GM04504 (cell line): ENCODE measurements around the gene LRPPRC.
"Not testable (repeated sequence)": the region's sequence is repeated elsewhere in the genome, so short reads cannot be mapped to it uniquely, and the experiment has no call there.

Source experiments
- DNase-seq: peaks from one replicate; pipeline ENCODE4 v3.0.0-alpha.2; 2012; ENCODE audit warnings: low read depth

LRPPRC gene

GRCh38 chr2:43977677-43978375, 18.0 kb downstream of the LRPPRC start:
- no peak for DNase-seq

GRCh38 chr2:43960921-43961320, 34.9 kb downstream of the LRPPRC start:
- DNase-seq = no peak

- no peak for DNase-seq
Observed at GRCh38 chr2:43958397-43959275, 37.2 kb downstream of the LRPPRC start.

GRCh38 chr2:43950383-43951008, 45.3 kb downstream of the LRPPRC start:
- peak; percentile 4 for DNase-seq

- no peak for DNase-seq
Observed at GRCh38 chr2:43948370-43948769, 47.4 kb downstream of the LRPPRC start.

- DNase-seq = no peak
Observed at GRCh38 chr2:43946685-43947084, 49.1 kb downstream of the LRPPRC start.

- DNase-seq = no peak
Observed at GRCh38 chr2:43945439-43945838, 50.4 kb downstream of the LRPPRC start.

- DNase-seq = no peak
Observed at GRCh38 chr2:43944915-43945314, 50.9 kb downstream of the LRPPRC start.

- DNase-seq = no peak
Observed at GRCh38 chr2:43943809-43944452, 51.9 kb downstream of the LRPPRC start.

GRCh38 chr2:43943323-43943722, 52.5 kb downstream of the LRPPRC start:
- no peak for DNase-seq

- no peak for DNase-seq
Observed at GRCh38 chr2:43942881-43943280, 52.9 kb downstream of the LRPPRC start.

- no peak for DNase-seq
Observed at GRCh38 chr2:43941966-43942365, 53.8 kb downstream of the LRPPRC start.

- DNase-seq = no peak
Observed at GRCh38 chr2:43941359-43941758, 54.4 kb downstream of the LRPPRC start.

- DNase-seq = no peak
Observed at GRCh38 chr2:43939695-43940256, 56.0 kb downstream of the LRPPRC start.

GRCh38 chr2:43937269-43937820, 58.4 kb downstream of the LRPPRC start:
- no peak for DNase-seq

GRCh38 chr2:43934567-43934966, 61.2 kb downstream of the LRPPRC start:
- no peak for DNase-seq

- no peak for DNase-seq
Observed at GRCh38 chr2:43931293-43931692, 64.5 kb downstream of the LRPPRC start.

GRCh38 chr2:43927442-43927841, 68.3 kb downstream of the LRPPRC start:
- DNase-seq = no peak

GRCh38 chr2:43925431-43925830, 70.4 kb downstream of the LRPPRC start:
- DNase-seq = no peak

GRCh38 chr2:43924463-43924862, 71.3 kb downstream of the LRPPRC start:
- no peak for DNase-seq

GRCh38 chr2:43911136-43911790, 84.5 kb downstream of the LRPPRC start:
- not testable (repeated sequence) for DNase-seq
